Epithelial cell of esophagus (primary cell): ENCODE results near the gene ATG4B.

Source experiments
- DNase-seq: peaks from one replicate; pipeline ENCODE4 v3.0.0; 2010; ENCODE audit warnings: low read depth
- H3K4me3 ChIP-seq: 2 replicates; pipeline ENCODE4 v1.5.1; 2011; ENCODE audit warnings: mild to moderate bottlenecking, low read length, control low read depth
- CTCF ChIP-seq: IDR thresholded peaks from 2 replicates; pipeline ENCODE4 v1.5.1; 2011; ENCODE audit warnings: low read depth, mild to moderate bottlenecking, low read length, control low read depth, inconsistent platforms; ENCODE audit not compliant: insufficient read depth; ENCODE audit errors: missing control alignments

ATG4B gene

GRCh38 chr2:241720099-241720498, 82.6 kb downstream of the ATG4B start:
- no peak for DNase-seq
- no peak overlapping the region for H3K4me3 ChIP-seq
- TF ChIP-seq CTCF, result no peak

- H3K4me3 ChIP-seq, result no peak overlapping the region
- no peak for DNase-seq
- no peak for TF ChIP-seq CTCF
These were observed 83.1 kb downstream of the ATG4B start for GRCh38 chr2:241720560-241720959.

- no peak for DNase-seq
- no peak for TF ChIP-seq CTCF
- no peak overlapping the region for H3K4me3 ChIP-seq
These were observed 84.4 kb downstream of the ATG4B start for GRCh38 chr2:241721852-241722251.

GRCh38 chr2:241722896-241723454, 85.5 kb downstream of the ATG4B start:
- TF ChIP-seq CTCF, result no peak
- no peak overlapping the region for H3K4me3 ChIP-seq

More at GRCh38 chr2:241722896-241723454, 85.5 kb downstream of the ATG4B start:
- DNase-seq, result no peak
